ENCODE measurements around the gene ADD1. TPM values are rescaled to one million over a fixed set of nuclear protein-coding genes. Genes with fewer than 3 reads are reported as not detected.

Gene ADD1
- total and polyA plus RNA-seq, 2 of the 13 experiments (the other 11 are each of a cell fraction or from before 2014, with no cell fraction given): 73.9 to 122 TPM

GRCh38 chr4:2799971-2800690 lies 43.5 kb upstream of the ADD1 start:
- peak overlapping the region; percentile 95 for H3K4me2 ChIP-seq (ENCODE audit: low read depth, low read length)
- no TSS peak for BruUV-seq (replicated peaks)
- peaks cover 2 to 14% of the 10 kb centered on the region in 2 experiments; a peak in 3 of 5 replicates for H3K36me3 ChIP-seq (replicated peaks in 1 of 2; ENCODE audit: control insufficient read depth in 1 of 2, insufficient read depth in 2 of 2, low read length in 2 of 2)
- whole genome bisulfite sequencing (ENCODE audit: low lambda C conversion rate): 43% methylated on average over 14 of the region's 23 CpGs
- FAIRE-seq: no peak
- peak; percentile 67 for ATAC-seq
- ChIA-PET POLR2A (interaction anchor here (0.9 to 2.7 kb wide), 9 partner anchors 9 to 53 kb away, joined by 3 to 65 read pairs (median 5); partner anchors contain the start of genes SH3BP2 and TNIP2), CTCF (ENCODE audit: low intra/inter-chr PET ratio, low total read pairs) (no interaction called here)
- H3K9me3 ChIP-seq (ENCODE audit: low read length): no peaks in the 10 kb centered on the region
- H3K4me3 ChIP-seq (replicated peaks in 1 of 3; ENCODE audit: insufficient read depth in 1 of 3, low read depth in 2 of 3, low read length in 3 of 3): peak overlapping the region; percentile 56 to 79 (median 66); a peak in 5 of 6 replicates
- H3K9ac ChIP-seq (ENCODE audit: insufficient read depth, low read depth, low read length): peak overlapping the region; percentile 79
- H3K27me3 ChIP-seq (ENCODE audit: control insufficient read depth in 1 of 2, insufficient read depth in 2 of 2, low read length in 2 of 2): no peaks in the 10 kb centered on the region
- H2AFZ ChIP-seq (ENCODE audit: low read length): no peak overlapping the region
- no peaks in the 10 kb centered on the region for H4K20me1 ChIP-seq (ENCODE audit: insufficient read depth, low read length)
- in situ Hi-C loops (cut with HindIII; ENCODE audit: extremely low pct_ligation_motif_present, low pct_unique_long_range_greater_than_20kb) (loop anchor here (5.0 kb wide), 1 partner anchor 37 kb away; no protein-coding TSS in a partner anchor), intact Hi-C loops (cut with micrococcal nuclease; ENCODE audit: unreplicated experiment) (loop anchor here (2.0 to 5.0 kb wide), 2 partner anchors 39 to 62 kb away; no protein-coding TSS in a partner anchor)
- DNase-seq (ENCODE audit: low spot score): no peak
- peaks cover 69% of the 10 kb centered on the region for H3K4me1 ChIP-seq (ENCODE audit: insufficient read depth, low read length)
- peaks cover 58% of the 10 kb centered on the region for H3K79me2 ChIP-seq (ENCODE audit: insufficient read depth, low read length)
- peak overlapping the region; percentile 83 for H3K27ac ChIP-seq (ENCODE audit: extremely low read length, insufficient read depth, low read length)
- TF ChIP-seq, protein P1, sequence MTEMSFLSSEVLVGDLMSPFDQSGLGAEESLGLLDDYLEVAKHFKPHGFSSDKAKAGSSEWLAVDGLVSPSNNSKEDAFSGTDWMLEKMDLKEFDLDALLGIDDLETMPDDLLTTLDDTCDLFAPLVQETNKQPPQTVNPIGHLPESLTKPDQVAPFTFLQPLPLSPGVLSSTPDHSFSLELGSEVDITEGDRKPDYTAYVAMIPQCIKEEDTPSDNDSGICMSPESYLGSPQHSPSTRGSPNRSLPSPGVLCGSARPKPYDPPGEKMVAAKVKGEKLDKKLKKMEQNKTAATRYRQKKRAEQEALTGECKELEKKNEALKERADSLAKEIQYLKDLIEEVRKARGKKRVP (CRISPR knock-in tag; IDR thresholded peaks at IDR 0.05): 0 out of 4 replicates have a peak, but pooled peaks of 1 of the 2 experiments have one; percentile 4
- TF ChIP-seq ZZZ3 (CRISPR knock-in tag; IDR thresholded peaks at IDR 0.05; ENCODE audit: borderline replicate concordance) (peak; percentile 20; the same call in 1 of the 2 replicates), AGO2 (optimal IDR thresholded peaks at IDR 0.05; ENCODE audit: low read depth, low read length) (peak; percentile 94), RAD21 (CRISPR knock-in tag; IDR thresholded peaks at IDR 0.05) (peak; percentile 7; the same call in 1 of the 2 replicates), HIVEP1 (CRISPR knock-in tag; IDR thresholded peaks at IDR 0.05) (0 out of 2 replicates have a peak, but pooled peaks have one; percentile 17), MYNN (CRISPR knock-in tag; IDR thresholded peaks at IDR 0.05; ENCODE audit: low read depth) (no peak), STAG1 (CRISPR knock-in tag; IDR thresholded peaks at IDR 0.05) (peak; percentile 10; the same call in 1 of the 2 replicates), ZXDC (CRISPR knock-in tag; IDR thresholded peaks at IDR 0.05) (0 out of 2 replicates have a peak, but pooled peaks have one; percentile 11), MEIS2 (CRISPR knock-in tag; IDR thresholded peaks at IDR 0.05) (no peak), BCLAF1 (IDR thresholded peaks at IDR 0.05) (no peak), ZNF235 (CRISPR knock-in tag; IDR thresholded peaks at IDR 0.05; ENCODE audit: borderline replicate concordance) (0 out of 2 replicates have a peak, but pooled peaks have one; percentile 53)
- TF ChIP-seq, protein P2, sequence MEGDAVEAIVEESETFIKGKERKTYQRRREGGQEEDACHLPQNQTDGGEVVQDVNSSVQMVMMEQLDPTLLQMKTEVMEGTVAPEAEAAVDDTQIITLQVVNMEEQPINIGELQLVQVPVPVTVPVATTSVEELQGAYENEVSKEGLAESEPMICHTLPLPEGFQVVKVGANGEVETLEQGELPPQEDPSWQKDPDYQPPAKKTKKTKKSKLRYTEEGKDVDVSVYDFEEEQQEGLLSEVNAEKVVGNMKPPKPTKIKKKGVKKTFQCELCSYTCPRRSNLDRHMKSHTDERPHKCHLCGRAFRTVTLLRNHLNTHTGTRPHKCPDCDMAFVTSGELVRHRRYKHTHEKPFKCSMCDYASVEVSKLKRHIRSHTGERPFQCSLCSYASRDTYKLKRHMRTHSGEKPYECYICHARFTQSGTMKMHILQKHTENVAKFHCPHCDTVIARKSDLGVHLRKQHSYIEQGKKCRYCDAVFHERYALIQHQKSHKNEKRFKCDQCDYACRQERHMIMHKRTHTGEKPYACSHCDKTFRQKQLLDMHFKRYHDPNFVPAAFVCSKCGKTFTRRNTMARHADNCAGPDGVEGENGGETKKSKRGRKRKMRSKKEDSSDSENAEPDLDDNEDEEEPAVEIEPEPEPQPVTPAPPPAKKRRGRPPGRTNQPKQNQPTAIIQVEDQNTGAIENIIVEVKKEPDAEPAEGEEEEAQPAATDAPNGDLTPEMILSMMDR (CRISPR knock-in tag; IDR thresholded peaks at IDR 0.05): peak; percentile 20; the same call in 1 of the 2 replicates
